HEK293T (cell line): ENCODE data around the gene TMEM131.
"Not testable (repeated sequence)": the region's sequence is repeated elsewhere in the genome, so short reads cannot be mapped to it uniquely, and the experiment has no call there.

Source experiments
- CTCF ChIA-PET: fragments of 350-600 bp; formaldehyde crosslinking; extraction: SDS; loops from one replicate; lab custom pipeline; 2021; ENCODE audit warnings: antibody characterized with exemption, inconsistent platforms; lab: Yijun Ruan, JAX
- POLR2A ChIA-PET: fragments of 350-600 bp; formaldehyde crosslinking; extraction: SDS; loops from one replicate; lab custom pipeline; 2020; ENCODE audit warnings: antibody characterized with exemption, inconsistent platforms; lab: Yijun Ruan, JAX
- DNase-seq: peaks from one replicate; pipeline ENCODE4 v3.0.0; 2012; ENCODE audit warnings: mixed read lengths; ENCODE audit errors: extremely low spot score
- ARNT ChIP-seq: fragments of 450-650 bp; IDR thresholded peaks from 2 replicates; pipeline ENCODE4 v1.6.1; 2017; ENCODE audit warnings: mild to moderate bottlenecking
- BHLHE40 ChIP-seq: fragments of 450-650 bp; IDR thresholded peaks from 2 replicates; pipeline ENCODE4 v1.6.1; 2016; ENCODE audit warnings: mild to moderate bottlenecking, moderate library complexity, borderline replicate concordance
- CTBP1 ChIP-seq: fragments of 450-650 bp; IDR thresholded peaks from 2 replicates; pipeline ENCODE4 v1.6.1; 2016; ENCODE audit warnings: borderline replicate concordance
- ELF4 ChIP-seq: fragments of 450-650 bp; IDR thresholded peaks from 2 replicates; pipeline ENCODE4 v1.6.1; 2017; ENCODE audit warnings: antibody characterized with exemption
- FOXA1 ChIP-seq: fragments of 450-650 bp; IDR thresholded peaks from 2 replicates; pipeline ENCODE4 v1.6.1; 2016; ENCODE audit warnings: mild to moderate bottlenecking
- FOXK2 ChIP-seq: fragments of 450-650 bp; IDR thresholded peaks from 2 replicates; pipeline ENCODE4 v1.6.1; 2016; ENCODE audit warnings: mild to moderate bottlenecking
- FOXM1 ChIP-seq: fragments of 450-650 bp; IDR thresholded peaks from 2 replicates; pipeline ENCODE4 v1.6.1; 2017; ENCODE audit warnings: mild to moderate bottlenecking, borderline replicate concordance
- HDGF ChIP-seq: fragments of 450-650 bp; IDR thresholded peaks from 2 replicates; pipeline ENCODE4 v1.6.1; 2017; ENCODE audit warnings: antibody characterized with exemption, borderline replicate concordance
- L3MBTL2 ChIP-seq: fragments of 450-650 bp; conservative IDR thresholded peaks from 2 replicates; pipeline ENCODE4 v1.6.1; 2016; ENCODE audit warnings: mild to moderate bottlenecking
- LEF1 ChIP-seq: fragments of 450-650 bp; IDR thresholded peaks from 2 replicates; pipeline ENCODE4 v1.6.1; 2017; ENCODE audit warnings: mild to moderate bottlenecking, borderline replicate concordance
- NFRKB ChIP-seq: fragments of 450-650 bp; IDR thresholded peaks from 2 replicates; pipeline ENCODE4 v1.6.1; 2016; ENCODE audit warnings: mild to moderate bottlenecking, moderate library complexity
- PKNOX1 ChIP-seq: fragments of 450-650 bp; IDR thresholded peaks from 2 replicates; pipeline ENCODE4 v1.6.1; 2016
- SP1 ChIP-seq: fragments of 450-650 bp; IDR thresholded peaks from 2 replicates; pipeline ENCODE4 v1.6.1; 2017
- SUZ12 ChIP-seq: fragments of 450-650 bp; IDR thresholded peaks from 2 replicates; pipeline ENCODE4 v1.6.1; 2016; ENCODE audit warnings: mild to moderate bottlenecking
- ZNF384 ChIP-seq: fragments of 450-650 bp; IDR thresholded peaks from 2 replicates; pipeline ENCODE4 v1.6.1; 2016

TMEM131 gene

GRCh38 chr2:97995734-97996624 lies at the start of gene TMEM131:
Gene TMEM131 (minus strand): TSS chr2:97995948. CDS start chr2:97995662, 286 bp downstream.
- DNase-seq, result peak; percentile 95
- ChIA-PET CTCF (no interaction called here), POLR2A (interaction anchor here (0.6 to 1.6 kb wide), 3 partner anchors 12 to 176 kb away, joined by 3 to 6 read pairs (median 3); no protein-coding TSS in a partner anchor)

GRCh38 chr2:98044730-98045129 lies 49.0 kb upstream of the TMEM131 start:
- DNase-seq, POLR2A ChIA-PET, CTCF ChIA-PET: not testable (repeated sequence)

More at GRCh38 chr2:97995734-97996624, at the start of gene TMEM131:
- TF ChIP-seq L3MBTL2 (peak; percentile 80), ARNT (no peak), CTBP1 (0 out of 2 replicates have a peak, but pooled peaks have one; percentile 29), ZNF384 (no peak), SP1 (peak; percentile 92)

- CTCF ChIA-PET, result no interaction called here
- POLR2A ChIA-PET, result no interaction called here
- no peak for DNase-seq
- TF ChIP-seq ZNF384 (no peak), CTBP1 (no peak), NFRKB (no peak), ARNT (no peak), FOXK2 (no peak), PKNOX1 (no peak), L3MBTL2 (no peak), FOXM1 (no peak)
These were observed 47.4 kb upstream of the TMEM131 start for GRCh38 chr2:98043101-98043500.

GRCh38 chr2:98040331-98040939 lies 44.7 kb upstream of the TMEM131 start:
- ChIA-PET CTCF (no interaction called here), POLR2A (no interaction called here)
- TF ChIP-seq PKNOX1 (no peak), NFRKB (no peak), SUZ12 (no peak), FOXK2 (no peak), CTBP1 (no peak), ARNT (no peak), L3MBTL2 (no peak), FOXA1 (no peak), LEF1 (no peak), SP1 (no peak)
- no peak for DNase-seq

- no peak for TF ChIP-seq PKNOX1
- TF ChIP-seq ARNT, result no peak
- TF ChIP-seq BHLHE40, result no peak
- TF ChIP-seq ZNF384, result no peak
- TF ChIP-seq NFRKB, result no peak
- no peak for TF ChIP-seq LEF1
- TF ChIP-seq ELF4, result no peak
- no peak for TF ChIP-seq FOXK2
- TF ChIP-seq HDGF, result no peak
- ChIA-PET POLR2A (no interaction called here), CTCF (no interaction called here)
- no peak for DNase-seq
These were observed 43.5 kb upstream of the TMEM131 start for GRCh38 chr2:98039085-98039756.

- ChIA-PET CTCF (no interaction called here), POLR2A (no interaction called here)
- no peak for TF ChIP-seq CTBP1
- no peak for TF ChIP-seq FOXK2
- no peak for TF ChIP-seq NFRKB
- TF ChIP-seq PKNOX1, result no peak
- no peak for DNase-seq
These were observed 42.1 kb upstream of the TMEM131 start for GRCh38 chr2:98037666-98038336.
